ENCODE measurements around the gene OBSCN. TPM values are rescaled to one million over a fixed set of nuclear protein-coding genes. Genes with fewer than 3 reads are reported as not detected.
A peak's percentile ranks its signal among the peaks of the same experiment; 100 is the strongest.

Gene OBSCN
- total and polyA plus RNA-seq, 10 of the 15 experiments (the other 5 are each of a cell fraction or from before 2014, with no cell fraction given): 0.01 to 0.36 (median 0.08) TPM; not detected in 2

DNA sequence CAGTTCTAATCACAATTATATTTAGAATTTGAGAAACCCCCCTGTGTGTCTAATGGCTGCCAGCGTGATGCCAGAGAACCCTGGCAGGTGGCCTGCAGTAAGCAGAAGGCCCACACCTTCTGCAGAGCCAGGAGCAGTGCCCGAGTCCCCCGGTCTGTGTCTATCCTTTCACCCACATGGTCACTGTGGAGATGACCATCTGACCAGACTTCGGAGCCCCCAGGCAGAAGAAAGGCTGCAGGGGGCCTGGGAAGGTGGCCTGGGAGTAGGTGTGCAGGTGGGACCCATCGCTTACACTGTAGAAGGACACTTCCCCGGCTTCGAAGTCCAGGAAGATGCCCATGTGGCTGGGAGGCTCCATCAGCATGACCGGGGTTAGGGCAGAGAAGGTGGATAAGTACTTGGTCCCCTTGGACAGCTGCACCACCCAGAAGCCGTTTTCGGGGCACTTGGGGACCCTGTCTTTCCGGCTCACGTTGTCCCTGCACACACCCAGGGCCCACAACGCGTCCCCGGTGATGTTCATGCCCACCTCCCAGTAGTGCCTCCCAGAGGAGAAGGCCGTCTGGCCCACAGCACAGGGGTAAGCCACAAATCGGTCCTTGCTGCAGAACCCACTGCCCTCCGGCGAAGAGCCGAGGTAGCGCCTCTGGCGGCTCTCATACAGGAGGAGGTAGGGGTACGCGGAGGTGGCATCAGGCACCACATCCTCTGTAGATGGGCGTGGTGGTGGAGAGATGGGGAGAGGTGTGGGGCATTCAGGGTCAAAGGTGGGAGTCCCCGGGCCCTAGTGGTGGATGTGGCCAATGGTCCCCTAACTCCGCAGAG is 200.4 kb downstream of the OBSCN start:
- BruUV-seq (replicated peaks): no TSS peak
- Histone ChIP-seq H3K27ac (ENCODE audit: control insufficient read depth, insufficient read depth) (no peak overlapping the region), H3K9ac (ENCODE audit: control insufficient read depth, insufficient read depth, low read length) (no peak overlapping the region), H4K20me1 (ENCODE audit: control insufficient read depth, insufficient read depth) (no peaks in the 10 kb centered on the region), H3K4me3 (peak overlapping the region; percentile 97), H3K4me1 (ENCODE audit: control insufficient read depth, insufficient read depth, low read length) (peaks cover 4% of the 10 kb centered on the region; the same call in 1 of the 2 replicates), H3K9me3 (replicated peaks; ENCODE audit: control insufficient read depth, insufficient read depth, low read length) (no peaks in the 10 kb centered on the region), H2AFZ (ENCODE audit: control insufficient read depth, low read depth, low read length) (no peak overlapping the region), H3K27me3 (replicated peaks in 1 of 2; ENCODE audit: control insufficient read depth in 2 of 2, insufficient read depth in 2 of 2, low read length in 1 of 2) (no peaks in the 10 kb centered on the region), H3K79me2 (ENCODE audit: control insufficient read depth, insufficient read depth, low read length) (peaks cover 36% of the 10 kb centered on the region), H3K36me3 (ENCODE audit: control insufficient read depth in 2 of 2, insufficient read depth in 2 of 2, low read length in 1 of 2) (no peaks in the 10 kb centered on the region), H3K4me2 (ENCODE audit: control insufficient read depth, insufficient read depth) (no peak overlapping the region)
- ChIA-PET CTCF (no interaction called here), POLR2A (no interaction called here), RAD21 (ENCODE audit: unreplicated experiment) (no interaction called here), SMC1A (ENCODE audit: uncharacterized antibody, unreplicated experiment) (no interaction called here)
- DNase-seq (ENCODE audit: low read depth, low spot score) (no peak), ATAC-seq (no peak), FAIRE-seq (no peak)
- in situ Hi-C loops (cut with MboI): no loop called here
- intact Hi-C loops (cut with micrococcal nuclease; ENCODE audit: unreplicated experiment): loop anchor here (5.0 kb wide), 1 partner anchor 621 kb away; no protein-coding TSS in a partner anchor
- 93% methylated on average over 27 of the region's 27 CpGs for WGBS (ENCODE audit: insufficient coverage, insufficient replicate concordance, low lambda C conversion rate, missing lambda C conversion rate)
- TF ChIP-seq MXI1 (IDR thresholded peaks at IDR 0.05; ENCODE audit: low read depth, low read length) (no peak), IRF4 (IDR thresholded peaks at IDR 0.05; ENCODE audit: low read depth, low read length) (no peak), TARDBP (IDR thresholded peaks at IDR 0.05; ENCODE audit: borderline replicate concordance) (no peak), POLR2A (IDR thresholded peaks at IDR 0.05; ENCODE audit: low read depth, low read length) (no peak), JUND (IDR thresholded peaks at IDR 0.05; ENCODE audit: low read depth, low read length) (no peak), ZSCAN29 (IDR thresholded peaks at IDR 0.05) (no peak), SUZ12 (IDR thresholded peaks at IDR 0.05; ENCODE audit: unreplicated experiment) (no peak), NRF1 (conservative IDR thresholded peaks at IDR 0.05; ENCODE audit: low read depth, low read length) (no peak), MAX (IDR thresholded peaks at IDR 0.05; ENCODE audit: low read depth, low read length) (no peak), ZZZ3 (IDR thresholded peaks at IDR 0.05; ENCODE audit: control insufficient read depth, insufficient read length, low read depth) (no peak), RAD51 (IDR thresholded peaks at IDR 0.05) (no peak), NBN (IDR thresholded peaks at IDR 0.05) (no peak), EZH2 (IDR thresholded peaks at IDR 0.05; ENCODE audit: borderline replicate concordance, control insufficient read depth, low read depth, low read length) (no peak), YY1 (IDR thresholded peaks at IDR 0.05; ENCODE audit: low read depth, low read length) (no peak)
- TF ChIP-seq, protein P1, sequence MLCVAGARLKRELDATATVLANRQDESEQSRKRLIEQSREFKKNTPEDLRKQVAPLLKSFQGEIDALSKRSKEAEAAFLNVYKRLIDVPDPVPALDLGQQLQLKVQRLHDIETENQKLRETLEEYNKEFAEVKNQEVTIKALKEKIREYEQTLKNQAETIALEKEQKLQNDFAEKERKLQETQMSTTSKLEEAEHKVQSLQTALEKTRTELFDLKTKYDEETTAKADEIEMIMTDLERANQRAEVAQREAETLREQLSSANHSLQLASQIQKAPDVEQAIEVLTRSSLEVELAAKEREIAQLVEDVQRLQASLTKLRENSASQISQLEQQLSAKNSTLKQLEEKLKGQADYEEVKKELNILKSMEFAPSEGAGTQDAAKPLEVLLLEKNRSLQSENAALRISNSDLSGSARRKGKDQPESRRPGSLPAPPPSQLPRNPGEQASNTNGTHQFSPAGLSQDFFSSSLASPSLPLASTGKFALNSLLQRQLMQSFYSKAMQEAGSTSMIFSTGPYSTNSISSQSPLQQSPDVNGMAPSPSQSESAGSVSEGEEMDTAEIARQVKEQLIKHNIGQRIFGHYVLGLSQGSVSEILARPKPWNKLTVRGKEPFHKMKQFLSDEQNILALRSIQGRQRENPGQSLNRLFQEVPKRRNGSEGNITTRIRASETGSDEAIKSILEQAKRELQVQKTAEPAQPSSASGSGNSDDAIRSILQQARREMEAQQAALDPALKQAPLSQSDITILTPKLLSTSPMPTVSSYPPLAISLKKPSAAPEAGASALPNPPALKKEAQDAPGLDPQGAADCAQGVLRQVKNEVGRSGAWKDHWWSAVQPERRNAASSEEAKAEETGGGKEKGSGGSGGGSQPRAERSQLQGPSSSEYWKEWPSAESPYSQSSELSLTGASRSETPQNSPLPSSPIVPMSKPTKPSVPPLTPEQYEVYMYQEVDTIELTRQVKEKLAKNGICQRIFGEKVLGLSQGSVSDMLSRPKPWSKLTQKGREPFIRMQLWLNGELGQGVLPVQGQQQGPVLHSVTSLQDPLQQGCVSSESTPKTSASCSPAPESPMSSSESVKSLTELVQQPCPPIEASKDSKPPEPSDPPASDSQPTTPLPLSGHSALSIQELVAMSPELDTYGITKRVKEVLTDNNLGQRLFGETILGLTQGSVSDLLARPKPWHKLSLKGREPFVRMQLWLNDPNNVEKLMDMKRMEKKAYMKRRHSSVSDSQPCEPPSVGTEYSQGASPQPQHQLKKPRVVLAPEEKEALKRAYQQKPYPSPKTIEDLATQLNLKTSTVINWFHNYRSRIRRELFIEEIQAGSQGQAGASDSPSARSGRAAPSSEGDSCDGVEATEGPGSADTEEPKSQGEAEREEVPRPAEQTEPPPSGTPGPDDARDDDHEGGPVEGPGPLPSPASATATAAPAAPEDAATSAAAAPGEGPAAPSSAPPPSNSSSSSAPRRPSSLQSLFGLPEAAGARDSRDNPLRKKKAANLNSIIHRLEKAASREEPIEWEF (IDR thresholded peaks at IDR 0.05; ENCODE audit: insufficient replicate concordance, low read depth, low read length): no peak
- TF ChIP-seq, protein P2, sequence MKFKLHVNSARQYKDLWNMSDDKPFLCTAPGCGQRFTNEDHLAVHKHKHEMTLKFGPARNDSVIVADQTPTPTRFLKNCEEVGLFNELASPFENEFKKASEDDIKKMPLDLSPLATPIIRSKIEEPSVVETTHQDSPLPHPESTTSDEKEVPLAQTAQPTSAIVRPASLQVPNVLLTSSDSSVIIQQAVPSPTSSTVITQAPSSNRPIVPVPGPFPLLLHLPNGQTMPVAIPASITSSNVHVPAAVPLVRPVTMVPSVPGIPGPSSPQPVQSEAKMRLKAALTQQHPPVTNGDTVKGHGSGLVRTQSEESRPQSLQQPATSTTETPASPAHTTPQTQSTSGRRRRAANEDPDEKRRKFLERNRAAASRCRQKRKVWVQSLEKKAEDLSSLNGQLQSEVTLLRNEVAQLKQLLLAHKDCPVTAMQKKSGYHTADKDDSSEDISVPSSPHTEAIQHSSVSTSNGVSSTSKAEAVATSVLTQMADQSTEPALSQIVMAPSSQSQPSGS (IDR thresholded peaks at IDR 0.05; ENCODE audit: low read length): no peak
- TF ChIP-seq, protein P3, sequence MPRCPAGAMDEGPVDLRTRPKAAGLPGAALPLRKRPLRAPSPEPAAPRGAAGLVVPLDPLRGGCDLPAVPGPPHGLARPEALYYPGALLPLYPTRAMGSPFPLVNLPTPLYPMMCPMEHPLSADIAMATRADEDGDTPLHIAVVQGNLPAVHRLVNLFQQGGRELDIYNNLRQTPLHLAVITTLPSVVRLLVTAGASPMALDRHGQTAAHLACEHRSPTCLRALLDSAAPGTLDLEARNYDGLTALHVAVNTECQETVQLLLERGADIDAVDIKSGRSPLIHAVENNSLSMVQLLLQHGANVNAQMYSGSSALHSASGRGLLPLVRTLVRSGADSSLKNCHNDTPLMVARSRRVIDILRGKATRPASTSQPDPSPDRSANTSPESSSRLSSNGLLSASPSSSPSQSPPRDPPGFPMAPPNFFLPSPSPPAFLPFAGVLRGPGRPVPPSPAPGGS (IDR thresholded peaks at IDR 0.05; ENCODE audit: borderline replicate concordance, insufficient read depth, low read depth, low read length, poor library complexity, severe bottlenecking): no peak
